Hematopoietic multipotent progenitor cell treated with erythropoietin and hydrocortisone succinate and interleukin-3 and kit ligand, for 17 days (in vitro differentiated cells): ENCODE results near the gene ATP8A2.
"Not testable (repeated sequence)": the region's sequence is repeated elsewhere in the genome, so short reads cannot be mapped to it uniquely, and the experiment has no call there.

Source experiments
- DNase-seq: peaks from one replicate; pipeline ENCODE4 v3.0.0-alpha.2; 2015; ENCODE audit warnings: low spot score

ATP8A2 gene

GRCh38 chr13:25463496-25463895 is 91.7 kb downstream of the ATP8A2 start:
- no peak for DNase-seq

- DNase-seq: no peak
Observed at GRCh38 chr13:25466880-25467279, 95.1 kb downstream of the ATP8A2 start.

DNA sequence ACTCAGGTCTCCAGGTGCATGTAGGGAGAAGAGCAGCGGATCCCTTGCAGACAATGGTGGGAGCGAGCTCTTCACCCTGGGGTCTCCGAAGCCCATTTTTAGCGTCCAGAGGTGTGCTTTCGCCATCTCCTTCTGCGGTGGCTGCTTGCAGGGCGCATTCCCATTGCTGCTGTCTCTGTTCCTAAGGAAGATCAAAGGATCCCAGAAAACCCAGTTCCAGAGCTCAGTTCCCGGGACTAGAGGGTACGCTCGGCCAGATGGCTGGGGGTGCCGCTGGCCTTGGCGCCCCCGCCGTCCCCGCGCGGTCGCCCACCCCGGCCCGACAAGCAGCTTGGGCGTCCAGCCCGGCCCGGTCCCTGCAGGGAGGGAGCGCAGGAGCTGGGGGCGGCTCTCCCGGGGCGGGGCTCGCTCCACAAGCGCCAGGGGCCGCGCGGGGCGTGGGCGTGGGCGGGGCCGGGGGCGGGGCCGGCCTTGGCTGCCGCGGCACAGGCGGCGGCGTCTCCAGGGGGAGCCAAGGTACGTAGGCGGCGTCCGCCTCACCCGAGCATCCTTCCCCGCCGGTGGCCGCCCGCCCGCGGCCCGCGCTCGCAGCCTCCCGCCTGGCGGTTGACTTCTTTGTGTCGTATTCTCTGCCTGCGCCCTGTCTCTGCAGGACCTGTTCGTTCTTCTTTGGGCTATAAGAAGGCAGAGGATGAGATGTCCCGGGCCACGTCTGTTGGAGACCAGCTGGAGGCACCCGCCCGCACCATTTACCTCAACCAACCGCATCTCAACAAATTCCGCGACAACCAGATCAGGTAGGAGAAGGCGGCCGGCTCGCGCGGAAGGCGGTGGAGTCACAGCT is 96.8 kb downstream of the ATP8A2 start:
- no peak for DNase-seq

DNA sequence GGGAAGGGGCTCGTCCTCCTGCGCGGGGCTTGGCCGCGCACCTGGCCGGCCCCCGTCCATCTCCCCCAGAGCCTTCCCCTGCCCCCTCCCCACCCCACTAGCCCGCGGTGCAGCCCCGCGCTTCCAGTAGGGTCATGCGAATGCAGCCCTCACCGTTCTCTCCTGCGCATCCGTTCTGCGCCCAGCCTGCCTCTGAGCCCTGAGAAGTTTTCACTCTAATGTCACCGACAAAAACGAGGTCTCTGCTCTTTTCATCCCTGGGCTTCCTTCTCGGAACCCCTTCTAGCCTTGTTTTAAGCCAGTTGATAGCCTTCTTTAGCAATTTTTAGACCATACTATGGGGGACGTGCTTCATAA is 97.4 kb downstream of the ATP8A2 start:
- no peak for DNase-seq

DNA sequence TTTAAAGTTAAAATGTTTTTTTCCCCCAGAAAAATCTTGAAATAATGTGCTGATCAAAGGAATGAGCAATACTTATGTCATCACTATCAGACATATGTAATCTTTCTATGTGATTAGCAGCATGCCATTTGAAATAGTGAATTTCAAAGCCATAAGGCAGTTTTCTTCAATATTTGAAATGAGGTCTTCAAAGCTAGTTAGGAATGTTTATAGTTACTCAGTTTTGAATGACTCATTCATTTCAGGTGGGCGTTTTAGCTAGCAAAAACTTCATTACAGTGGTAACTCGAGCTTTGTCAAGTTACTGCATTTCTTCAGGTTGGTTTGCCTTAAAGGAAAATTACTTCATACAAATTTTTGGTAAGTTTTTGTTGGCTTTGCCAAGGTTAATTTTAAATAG is 102.1 kb downstream of the ATP8A2 start:
- no peak for DNase-seq

DNA sequence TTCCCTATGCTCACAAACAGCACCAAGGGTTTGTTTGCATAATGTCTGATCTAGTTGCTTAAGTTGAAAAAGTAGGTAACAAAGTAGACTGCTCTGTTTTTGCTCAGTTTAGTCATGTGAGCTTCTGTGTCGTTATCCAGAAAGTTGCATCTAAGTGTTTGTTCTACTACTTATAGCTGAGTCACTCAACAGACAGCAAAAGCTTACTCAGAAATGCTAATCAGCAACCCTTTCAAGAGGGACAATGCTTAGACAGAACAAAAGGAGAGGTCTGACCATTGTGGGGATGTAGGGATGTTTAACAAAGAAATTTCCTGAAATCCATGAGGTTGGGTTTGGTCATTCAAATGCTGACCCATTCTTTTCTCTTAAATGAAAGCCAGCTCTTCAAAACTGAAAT is 106.4 kb downstream of the ATP8A2 start:
- DNase-seq: no peak

DNA sequence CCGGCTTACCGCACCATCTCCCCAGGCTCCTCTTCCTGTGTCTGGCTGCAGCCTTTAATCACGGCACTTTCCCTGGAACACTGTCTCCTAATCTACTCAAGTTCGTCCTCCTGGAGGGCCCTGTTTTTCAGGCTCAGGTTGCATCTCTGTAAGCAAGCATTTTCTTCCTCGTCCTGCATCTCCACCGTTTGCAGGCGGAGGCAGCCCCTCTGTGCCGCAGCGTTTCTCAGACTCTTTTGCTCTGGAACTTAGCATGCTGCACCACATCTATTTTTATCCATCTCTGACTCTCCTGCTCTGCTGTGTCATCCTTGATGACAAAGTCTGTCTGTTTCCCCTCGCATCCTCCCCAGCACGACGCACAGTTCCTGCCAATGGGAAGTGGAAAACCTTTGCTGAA is 117.5 kb downstream of the ATP8A2 start:
- no peak for DNase-seq

- no peak for DNase-seq
Observed at GRCh38 chr13:25490236-25490635, 118.5 kb downstream of the ATP8A2 start.

DNA sequence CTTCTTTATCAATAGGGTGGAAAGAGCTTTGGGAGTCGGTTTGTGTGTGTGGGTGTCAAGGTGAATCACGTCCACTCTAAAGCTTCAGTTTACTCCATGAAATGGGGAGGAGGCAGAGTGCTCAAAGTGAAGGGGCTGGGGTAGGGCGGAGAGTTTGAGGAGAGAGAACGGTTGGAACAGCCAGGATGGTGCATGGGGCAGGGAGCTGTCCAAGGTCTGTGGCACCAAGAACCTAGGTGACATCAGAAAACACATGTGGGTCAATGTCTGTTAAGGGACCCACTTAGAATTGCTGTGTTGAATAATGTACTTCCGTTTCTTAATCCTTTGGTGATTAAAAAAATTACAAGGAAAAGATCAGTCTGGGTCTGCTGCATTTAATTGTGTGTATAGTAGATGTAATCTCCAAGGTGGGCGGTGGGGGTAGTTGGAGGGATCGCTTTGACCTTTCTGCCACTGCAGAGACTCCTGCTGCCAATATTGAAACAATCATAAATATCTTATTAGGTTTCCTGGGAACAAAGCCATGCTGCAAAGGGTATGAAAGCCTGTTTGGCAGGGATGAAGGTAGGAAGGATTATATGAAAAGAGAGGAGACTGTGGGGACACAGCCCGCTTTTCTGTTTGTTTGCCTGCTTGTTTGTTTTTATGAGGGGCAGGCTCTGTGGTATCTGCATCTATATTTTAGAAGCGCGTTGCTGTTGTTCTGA is 122.3 kb downstream of the ATP8A2 start:
- no peak for DNase-seq

DNA sequence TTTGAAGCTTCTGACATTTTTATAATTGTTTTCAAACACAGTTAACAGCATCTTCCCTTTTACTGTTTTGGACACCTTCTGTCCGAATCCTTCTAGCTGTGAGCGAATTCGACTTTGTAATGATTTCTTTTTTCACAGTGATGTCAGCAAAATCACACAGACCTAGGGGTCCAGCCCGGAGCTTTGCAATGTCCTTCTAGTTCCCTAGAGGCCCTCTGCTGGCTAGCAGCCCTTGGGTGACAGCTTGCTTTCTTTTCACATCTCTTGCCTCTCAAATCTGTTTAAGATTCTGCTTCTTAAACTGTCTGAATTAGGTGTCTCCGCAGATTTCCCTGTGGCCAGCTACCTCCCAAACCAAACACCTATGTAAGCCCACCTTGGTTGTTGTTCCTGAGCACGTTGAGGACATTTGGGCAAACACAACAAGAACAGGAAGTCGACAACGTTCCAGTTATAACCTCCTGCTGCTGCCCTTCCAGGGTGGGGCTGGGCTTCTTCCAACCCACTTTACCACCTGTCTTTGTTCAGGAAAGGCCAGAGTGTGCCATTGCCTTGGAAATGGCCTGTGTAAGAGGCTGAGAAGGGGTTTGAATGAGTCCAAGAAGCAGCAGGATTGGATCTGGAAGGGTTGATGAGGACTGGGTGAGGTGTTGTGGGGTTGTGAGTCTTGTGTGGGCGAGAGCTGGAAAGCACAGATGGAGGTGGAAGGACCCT is 123.1 kb downstream of the ATP8A2 start:
- no peak for DNase-seq

- no peak for DNase-seq
Observed at GRCh38 chr13:25501231-25501630, 129.5 kb downstream of the ATP8A2 start.

- DNase-seq: no peak
Observed at GRCh38 chr13:25502031-25502430, 130.3 kb downstream of the ATP8A2 start.

GRCh38 chr13:25502551-25502950 is 130.8 kb downstream of the ATP8A2 start:
- DNase-seq: no peak

DNA sequence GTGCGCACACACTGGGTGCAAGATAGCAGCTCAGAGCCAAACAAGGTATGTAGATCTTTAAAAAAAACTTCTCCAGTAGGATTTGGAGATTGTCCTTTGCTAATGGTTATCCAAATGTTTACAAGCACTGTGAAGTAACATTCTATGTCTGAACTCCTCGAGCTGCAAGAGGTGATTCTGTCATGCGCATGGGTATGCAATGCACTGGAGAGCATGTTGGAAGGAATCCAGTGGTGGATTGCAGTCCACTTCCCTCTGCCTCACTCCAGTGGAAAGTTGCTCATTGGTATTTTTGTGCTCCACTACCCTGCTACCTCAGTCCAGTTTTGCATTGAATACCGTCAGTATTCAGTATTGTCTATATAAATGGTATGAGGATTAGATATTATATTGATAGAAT is 132.1 kb downstream of the ATP8A2 start:
- DNase-seq: no peak

- DNase-seq: no peak
Observed at GRCh38 chr13:25507841-25508240, 136.1 kb downstream of the ATP8A2 start.

DNA sequence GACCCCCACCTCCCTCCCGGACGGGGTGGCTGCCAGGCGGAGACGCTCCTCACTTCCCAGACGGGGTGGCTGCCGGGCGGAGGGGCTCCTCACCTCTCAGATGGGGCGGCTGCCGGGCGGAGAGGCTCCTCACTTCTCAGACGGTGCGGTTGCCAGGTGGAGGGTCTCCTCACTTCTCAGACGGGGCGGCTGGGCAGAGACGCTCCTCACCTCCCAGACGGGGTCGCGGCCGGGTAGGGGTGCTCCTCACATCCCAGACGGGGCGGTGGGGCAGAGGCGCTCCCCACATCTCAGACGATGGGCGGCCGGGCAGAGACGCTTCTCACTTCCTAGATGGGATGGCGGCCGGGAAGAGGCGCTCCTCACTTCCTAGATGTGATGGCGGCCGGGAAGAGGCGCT is 141.3 kb downstream of the ATP8A2 start:
- not testable (repeated sequence) for DNase-seq

- DNase-seq: no peak
Observed at GRCh38 chr13:25518441-25518840, 146.7 kb downstream of the ATP8A2 start.

GRCh38 chr13:25525884-25526283 is 154.1 kb downstream of the ATP8A2 start:
- DNase-seq: no peak

- DNase-seq: no peak
Observed at GRCh38 chr13:25528266-25528665, 156.5 kb downstream of the ATP8A2 start.

- no peak for DNase-seq
Observed at GRCh38 chr13:25529425-25529824, 157.7 kb downstream of the ATP8A2 start.

DNA sequence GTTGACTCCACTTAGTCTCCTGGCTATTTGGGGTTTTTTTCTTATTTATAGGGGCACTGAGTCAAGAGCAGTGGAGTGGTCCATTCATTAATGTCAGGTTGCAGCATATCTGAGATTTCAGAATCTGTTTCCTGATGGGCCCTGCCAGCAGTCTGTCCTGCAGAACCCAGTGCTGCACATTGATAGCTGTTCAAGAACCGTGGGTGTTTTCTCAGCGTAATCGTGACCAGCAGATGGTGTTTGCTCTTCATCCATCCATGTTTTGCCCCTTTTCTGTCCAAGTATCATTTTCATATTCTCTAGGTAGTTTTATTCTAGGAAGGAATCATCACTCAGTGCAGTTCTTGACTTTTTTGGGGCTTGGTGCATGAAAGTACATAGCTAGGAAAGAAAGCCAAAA is 166.5 kb downstream of the ATP8A2 start:
- no peak for DNase-seq

DNA sequence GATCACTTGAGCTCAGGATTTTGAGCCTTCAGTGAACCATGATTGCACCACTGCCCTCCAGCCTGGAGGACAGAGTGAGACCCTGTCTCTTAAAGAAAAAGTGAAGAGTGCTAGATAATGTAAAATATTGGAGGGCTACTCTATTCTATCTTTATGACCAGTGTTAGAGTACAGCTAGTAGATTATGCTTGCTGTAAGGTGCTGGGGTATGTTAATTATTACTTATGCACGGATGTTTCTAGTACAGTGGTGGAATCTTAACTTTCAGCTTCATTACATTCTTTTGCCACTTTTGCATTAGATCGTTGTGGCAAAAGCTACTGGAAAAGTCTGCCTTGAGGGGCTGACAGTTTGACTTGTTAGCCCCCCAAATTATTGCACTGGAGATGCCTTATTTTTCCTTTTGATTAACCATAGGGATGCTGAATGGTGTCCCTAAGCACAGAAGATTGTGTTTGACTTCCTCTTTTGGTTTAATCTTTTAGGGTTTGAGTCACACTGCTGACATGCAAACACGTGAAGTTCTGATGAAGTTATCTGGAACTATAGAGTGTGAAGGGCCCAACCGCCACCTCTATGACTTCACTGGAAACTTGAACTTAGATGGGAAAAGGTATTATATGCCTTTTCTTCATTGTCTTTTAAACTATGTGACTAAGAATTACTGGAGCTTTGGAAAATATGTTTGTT is 169.8 kb downstream of the ATP8A2 start:
- no peak for DNase-seq
